Astrocyte of the cerebellum (primary cell): Measurements from ENCODE around the gene WNT6.

Experiments
- DNase-seq: peaks from one replicate; pipeline ENCODE4 v3.0.0-alpha.2; 2011; ENCODE audit warnings: low read depth
- H3K4me3 ChIP-seq: 2 replicates; pipeline ENCODE4 v1.5.1; 2011; ENCODE audit warnings: mild to moderate bottlenecking, low read depth, low read length, moderate library complexity
- in situ Hi-C: cut with HindIII; loops from 2 replicates; pipeline ENCODE4 v1.10.0; 2017; ENCODE audit warnings: low sequenced_read_pairs
- TF ChIP-seq, protein P1 (sequence below): IDR thresholded peaks from 2 replicates; pipeline ENCODE4 v1.5.1; 2012; ENCODE audit warnings: low read length, low read depth, moderate library complexity, mild to moderate bottlenecking; ENCODE audit errors: missing control alignments

The WNT6 gene

DNA sequence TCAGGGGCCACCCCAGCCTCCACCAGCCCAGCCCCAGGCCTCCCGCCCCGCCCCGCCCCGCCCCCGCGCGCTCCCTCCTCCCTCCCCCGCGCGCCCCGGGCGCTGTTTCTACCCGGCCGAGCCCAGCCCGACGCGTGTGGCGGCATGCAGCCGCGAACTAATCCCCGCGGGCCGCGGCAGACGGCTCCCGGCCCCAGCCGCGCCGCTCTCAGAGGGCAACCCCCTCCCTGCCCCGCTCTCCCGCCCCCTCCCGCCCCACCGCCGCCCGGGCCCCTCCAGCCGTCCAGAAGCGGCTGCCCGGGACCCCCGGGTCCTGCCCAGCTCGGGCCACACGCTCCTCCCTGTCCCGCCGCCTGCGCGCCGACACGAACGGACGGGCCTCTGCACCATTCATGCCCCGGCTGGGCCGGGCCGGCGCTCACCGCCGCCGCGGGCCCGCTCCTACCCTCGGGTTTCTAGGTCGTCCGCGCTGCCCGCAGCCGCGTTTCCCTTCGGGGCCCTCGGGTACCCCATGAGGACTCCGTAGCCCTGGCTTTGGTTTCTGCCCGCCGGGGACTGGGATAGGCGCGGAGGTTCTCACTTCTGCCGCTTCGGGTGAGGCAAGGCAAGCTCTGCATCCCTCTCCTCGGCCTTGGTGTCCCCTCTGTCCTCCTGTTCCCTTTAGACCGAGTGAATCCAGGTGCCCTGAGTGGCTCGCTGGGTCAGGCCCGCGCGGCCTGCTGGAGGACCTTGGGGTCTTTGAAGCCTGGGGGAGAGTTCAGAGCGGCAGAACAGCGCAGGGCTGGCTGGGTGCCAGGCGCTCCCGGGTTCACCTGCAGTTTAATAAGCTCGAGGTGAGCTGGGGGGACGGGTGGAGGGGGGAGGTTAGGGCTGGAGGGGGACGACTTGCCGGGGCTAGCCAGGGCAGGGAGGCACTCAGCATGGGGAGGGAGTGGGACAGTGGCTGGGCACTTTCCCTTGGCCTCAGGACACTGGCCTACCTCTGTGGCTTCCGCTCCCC is 24.2 kb downstream of the WNT6 start:
- H3K4me3 ChIP-seq, result no peak overlapping the region
- no peak for DNase-seq
- TF ChIP-seq, protein P1, sequence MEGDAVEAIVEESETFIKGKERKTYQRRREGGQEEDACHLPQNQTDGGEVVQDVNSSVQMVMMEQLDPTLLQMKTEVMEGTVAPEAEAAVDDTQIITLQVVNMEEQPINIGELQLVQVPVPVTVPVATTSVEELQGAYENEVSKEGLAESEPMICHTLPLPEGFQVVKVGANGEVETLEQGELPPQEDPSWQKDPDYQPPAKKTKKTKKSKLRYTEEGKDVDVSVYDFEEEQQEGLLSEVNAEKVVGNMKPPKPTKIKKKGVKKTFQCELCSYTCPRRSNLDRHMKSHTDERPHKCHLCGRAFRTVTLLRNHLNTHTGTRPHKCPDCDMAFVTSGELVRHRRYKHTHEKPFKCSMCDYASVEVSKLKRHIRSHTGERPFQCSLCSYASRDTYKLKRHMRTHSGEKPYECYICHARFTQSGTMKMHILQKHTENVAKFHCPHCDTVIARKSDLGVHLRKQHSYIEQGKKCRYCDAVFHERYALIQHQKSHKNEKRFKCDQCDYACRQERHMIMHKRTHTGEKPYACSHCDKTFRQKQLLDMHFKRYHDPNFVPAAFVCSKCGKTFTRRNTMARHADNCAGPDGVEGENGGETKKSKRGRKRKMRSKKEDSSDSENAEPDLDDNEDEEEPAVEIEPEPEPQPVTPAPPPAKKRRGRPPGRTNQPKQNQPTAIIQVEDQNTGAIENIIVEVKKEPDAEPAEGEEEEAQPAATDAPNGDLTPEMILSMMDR, result no peak
- in situ Hi-C loops, result no loop called here

DNA sequence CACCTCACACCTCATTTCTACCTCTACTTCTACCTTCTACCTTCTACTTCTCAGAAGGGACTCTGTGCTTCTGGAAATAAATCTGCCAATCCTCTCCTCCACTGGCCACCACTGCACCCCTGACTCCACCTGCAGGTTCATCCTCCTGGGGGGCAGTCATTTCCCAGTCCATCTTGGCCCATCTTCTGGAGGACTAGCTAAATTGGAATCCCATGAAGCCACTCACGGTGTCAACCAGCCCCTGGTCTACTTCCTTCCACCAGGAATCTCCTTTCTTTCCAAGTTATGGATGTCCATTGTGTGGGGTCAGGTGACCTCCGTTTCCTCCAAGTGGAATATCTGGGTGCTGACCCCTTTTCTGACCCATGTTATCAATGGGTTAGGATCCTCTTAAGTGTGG is 24.9 kb downstream of the WNT6 start:
- DNase-seq, result no peak
- H3K4me3 ChIP-seq, result no peak overlapping the region
- in situ Hi-C loops, result no loop called here
- TF ChIP-seq, protein P1, result no peak

DNA sequence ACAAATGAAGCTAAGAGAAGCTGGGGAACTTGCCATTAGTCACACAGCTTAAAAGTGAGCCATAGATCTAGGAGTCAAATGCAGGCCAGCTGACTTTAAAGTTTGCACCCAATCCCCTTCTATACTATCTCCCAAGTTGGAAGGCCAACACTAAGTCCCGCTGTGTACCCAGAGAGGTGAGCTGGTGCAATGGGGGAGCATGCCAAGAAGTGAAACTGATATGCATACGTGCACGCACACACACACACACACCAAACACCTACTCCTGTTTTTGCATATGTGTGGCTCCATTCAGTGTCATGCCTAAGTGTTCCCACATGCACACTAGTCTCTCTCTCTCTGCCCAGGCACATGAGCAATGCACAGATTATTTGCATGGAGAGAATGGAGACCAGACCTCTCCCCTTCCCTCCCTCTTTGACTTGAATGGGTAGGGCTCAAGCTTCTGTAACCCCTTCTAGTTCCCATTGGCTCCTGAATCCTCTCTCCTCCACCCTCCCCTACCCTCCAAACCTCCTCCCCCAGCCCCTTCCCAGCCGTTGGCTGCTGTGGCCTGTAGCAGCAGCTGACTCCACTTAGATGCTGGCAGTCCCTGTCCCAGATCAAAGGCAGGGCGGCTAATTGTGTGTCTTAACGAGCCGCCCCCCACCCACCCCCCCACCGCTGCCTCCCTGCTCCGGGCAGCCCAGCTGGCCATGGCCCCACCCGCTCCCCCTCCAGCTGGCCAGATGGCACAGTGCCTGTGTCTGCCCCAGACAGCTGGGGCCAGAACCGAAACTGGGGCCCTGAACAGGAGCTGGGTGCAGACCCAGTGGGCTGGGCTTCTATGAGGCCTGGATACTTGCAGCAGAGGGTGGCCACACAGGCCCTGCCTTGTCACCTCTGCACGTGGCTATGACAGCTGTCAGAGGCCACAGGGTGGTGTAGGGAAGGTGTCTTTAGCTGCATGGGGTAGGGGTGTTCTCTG is 26.7 kb downstream of the WNT6 start:
- in situ Hi-C loops, result no loop called here
- no peak for DNase-seq
- TF ChIP-seq, protein P1, result no peak
- no peak overlapping the region for H3K4me3 ChIP-seq

DNA sequence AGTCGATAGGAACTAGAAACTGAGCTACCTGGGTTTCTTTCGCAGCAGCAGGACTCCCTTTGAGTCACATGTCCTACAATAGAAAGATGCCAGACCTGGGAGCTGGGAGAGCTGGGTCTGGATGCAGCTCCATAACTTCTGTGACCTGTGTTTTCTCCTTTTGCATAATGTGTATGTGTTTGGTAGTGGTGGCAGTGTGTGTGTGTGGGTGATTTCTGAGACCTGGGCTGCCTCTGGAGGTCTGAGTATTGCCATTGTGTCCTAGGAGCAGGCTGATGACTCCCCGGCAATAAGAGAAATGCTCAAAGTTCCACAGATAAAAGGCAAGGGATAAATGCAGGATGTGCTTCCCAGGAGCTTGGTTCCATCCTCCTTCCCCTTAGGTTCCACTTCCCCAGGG is 27.5 kb downstream of the WNT6 start:
- in situ Hi-C loops, result no loop called here
- H3K4me3 ChIP-seq, result no peak overlapping the region
- DNase-seq, result no peak
- TF ChIP-seq, protein P1, result no peak

DNA sequence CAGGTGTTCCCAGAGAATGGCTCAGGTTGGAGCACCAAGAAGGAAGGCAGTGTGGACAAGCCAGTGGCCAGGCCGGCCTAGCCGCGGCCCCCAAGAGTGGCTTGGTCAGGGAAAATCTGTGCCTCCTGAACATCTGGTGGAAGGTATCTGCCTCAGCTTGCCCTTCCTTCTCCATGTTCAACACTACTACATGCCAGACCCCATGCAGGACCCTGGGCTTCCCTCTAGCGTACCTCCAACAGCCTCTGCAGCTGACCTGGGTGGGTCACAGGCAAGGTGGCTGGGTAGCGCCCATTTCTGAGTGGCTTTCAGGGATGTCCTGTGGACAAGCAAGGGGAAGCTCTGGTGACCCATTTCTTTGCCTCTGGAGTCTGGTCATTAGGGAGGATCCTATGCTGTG is 28.7 kb downstream of the WNT6 start:
- TF ChIP-seq, protein P1, result no peak
- no peak for DNase-seq
- H3K4me3 ChIP-seq, result no peak overlapping the region
- in situ Hi-C loops, result no loop called here

DNA sequence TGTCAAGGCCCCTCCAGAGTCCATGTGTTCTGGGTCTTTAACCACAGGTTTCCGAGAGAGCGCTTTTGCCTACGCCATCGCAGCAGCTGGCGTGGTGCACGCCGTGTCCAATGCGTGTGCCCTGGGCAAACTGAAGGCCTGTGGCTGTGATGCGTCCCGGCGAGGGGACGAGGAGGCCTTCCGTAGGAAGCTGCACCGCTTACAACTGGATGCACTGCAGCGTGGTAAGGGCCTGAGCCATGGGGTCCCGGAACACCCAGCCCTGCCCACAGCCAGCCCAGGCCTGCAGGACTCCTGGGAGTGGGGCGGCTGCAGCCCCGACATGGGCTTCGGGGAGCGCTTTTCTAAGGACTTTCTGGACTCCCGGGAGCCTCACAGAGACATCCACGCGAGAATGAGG is 30.3 kb downstream of the WNT6 start:
- DNase-seq, result no peak
- in situ Hi-C loops, result no loop called here
- TF ChIP-seq, protein P1, result no peak
- H3K4me3 ChIP-seq, result no peak overlapping the region
